GM21717 (cell line): Measurements from ENCODE around the gene ERCC2.

Source experiments
- ATAC-seq: cut with Tn5 transposase; IDR thresholded peaks from one replicate; pipeline ENCODE4 v1.9.1; 2021; ENCODE audit warnings: mild to moderate bottlenecking, moderate library complexity; ENCODE audit not compliant: unreplicated experiment

Gene ERCC2

GRCh38 chr19:45305421-45305820 lies 65.0 kb downstream of the ERCC2 start:
- no peak for ATAC-seq

GRCh38 chr19:45305007-45305406 lies 65.4 kb downstream of the ERCC2 start:
- ATAC-seq = no peak

DNA sequence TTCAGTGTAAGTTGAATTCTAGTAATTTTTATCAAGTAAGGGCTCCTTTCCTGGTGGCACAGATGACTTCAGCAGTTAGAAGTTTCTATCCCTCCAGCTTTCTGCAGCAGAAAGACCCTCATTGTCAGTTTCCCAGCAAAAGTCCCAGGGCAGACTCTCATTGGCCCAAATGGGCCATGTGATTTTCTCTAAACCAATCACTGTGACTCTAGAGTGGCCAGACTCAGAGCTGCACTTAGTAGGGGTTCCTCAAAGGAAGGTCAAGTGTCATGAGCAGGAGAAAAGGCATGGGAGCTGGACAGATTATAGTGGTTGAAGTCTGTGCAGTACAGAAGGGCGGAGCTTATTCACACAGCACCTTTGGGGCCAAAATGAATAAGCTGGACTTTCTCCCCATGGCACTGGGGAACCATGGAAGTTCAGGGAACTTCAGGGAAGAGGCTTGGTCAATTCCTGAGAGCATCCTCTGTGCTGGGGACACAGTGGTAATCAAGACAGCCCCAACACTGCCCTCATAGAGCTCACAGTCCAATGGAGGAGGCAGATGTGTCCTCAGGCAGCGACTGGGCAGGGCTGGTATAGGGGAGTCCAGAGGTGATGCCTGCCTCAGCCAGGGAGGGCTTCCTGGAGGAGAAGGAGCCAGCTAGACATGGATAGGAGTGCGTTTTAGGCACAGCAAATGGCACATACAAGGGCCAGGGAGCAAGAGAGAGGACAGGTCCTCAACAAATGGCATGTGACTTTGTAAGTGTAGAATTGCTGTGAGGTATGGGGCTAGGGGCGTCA lies 66.0 kb downstream of the ERCC2 start:
- no peak for ATAC-seq

GRCh38 chr19:45303269-45304060 lies 66.9 kb downstream of the ERCC2 start:
- ATAC-seq = no peak

DNA sequence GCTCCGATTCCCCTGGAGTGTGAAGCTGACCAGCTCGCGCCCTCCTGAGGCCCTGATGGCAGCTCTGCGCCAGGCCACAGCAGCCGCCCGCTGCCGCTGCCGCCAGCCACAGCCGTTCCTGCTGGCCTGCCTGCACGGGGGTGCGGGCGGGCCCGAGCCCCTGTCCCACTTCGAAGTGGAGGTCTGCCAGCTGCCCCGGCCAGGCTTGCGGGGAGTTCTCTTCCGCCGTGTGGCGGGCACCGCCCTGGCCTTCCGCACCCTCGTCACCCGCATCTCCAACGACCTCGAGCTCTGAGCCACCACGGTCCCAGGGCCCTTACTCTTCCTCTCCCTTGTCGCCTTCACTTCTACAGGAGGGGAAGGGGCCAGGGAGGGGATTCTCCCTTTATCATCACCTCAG lies 68.0 kb downstream of the ERCC2 start:
- no peak for ATAC-seq
